Astrocyte (in vitro differentiated cells and primary cell): ENCODE data around the gene ANKRD11.

Source experiments
- EZH2 ChIP-seq: IDR thresholded peaks from 2 replicates; pipeline ENCODE4 v1.6.1; 2012; ENCODE audit warnings: mild to moderate bottlenecking, low read length, inconsistent platforms; ENCODE audit not compliant: insufficient read depth
- TF ChIP-seq, protein P1 (sequence below): IDR thresholded peaks from 2 replicates; pipeline ENCODE4 v1.5.1; 2011; ENCODE audit warnings: low read depth, mild to moderate bottlenecking, inconsistent platforms, low read length, moderate library complexity; ENCODE audit not compliant: insufficient read depth

- TF ChIP-seq, protein P1, sequence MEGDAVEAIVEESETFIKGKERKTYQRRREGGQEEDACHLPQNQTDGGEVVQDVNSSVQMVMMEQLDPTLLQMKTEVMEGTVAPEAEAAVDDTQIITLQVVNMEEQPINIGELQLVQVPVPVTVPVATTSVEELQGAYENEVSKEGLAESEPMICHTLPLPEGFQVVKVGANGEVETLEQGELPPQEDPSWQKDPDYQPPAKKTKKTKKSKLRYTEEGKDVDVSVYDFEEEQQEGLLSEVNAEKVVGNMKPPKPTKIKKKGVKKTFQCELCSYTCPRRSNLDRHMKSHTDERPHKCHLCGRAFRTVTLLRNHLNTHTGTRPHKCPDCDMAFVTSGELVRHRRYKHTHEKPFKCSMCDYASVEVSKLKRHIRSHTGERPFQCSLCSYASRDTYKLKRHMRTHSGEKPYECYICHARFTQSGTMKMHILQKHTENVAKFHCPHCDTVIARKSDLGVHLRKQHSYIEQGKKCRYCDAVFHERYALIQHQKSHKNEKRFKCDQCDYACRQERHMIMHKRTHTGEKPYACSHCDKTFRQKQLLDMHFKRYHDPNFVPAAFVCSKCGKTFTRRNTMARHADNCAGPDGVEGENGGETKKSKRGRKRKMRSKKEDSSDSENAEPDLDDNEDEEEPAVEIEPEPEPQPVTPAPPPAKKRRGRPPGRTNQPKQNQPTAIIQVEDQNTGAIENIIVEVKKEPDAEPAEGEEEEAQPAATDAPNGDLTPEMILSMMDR = no peak
- TF ChIP-seq EZH2 = no peak
Measured at GRCh38 chr16:89498839-89499238, 8.5 kb upstream of the ANKRD11 start.
